ENCODE measurements around the gene CTNNBIP1. TPM values are rescaled to one million over a fixed set of nuclear protein-coding genes. Genes with fewer than 3 reads are reported as not detected.
A peak's percentile ranks its signal among the peaks of the same experiment; 100 is the strongest.

The CTNNBIP1 gene, protein sequence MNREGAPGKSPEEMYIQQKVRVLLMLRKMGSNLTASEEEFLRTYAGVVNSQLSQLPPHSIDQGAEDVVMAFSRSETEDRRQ
- total RNA-seq (2021) (14.6 and 22.0 TPM in 2 replicates), Bru-seq, nascent RNA (percentile 54 among the genes with signal in this experiment), BruChase-seq, experiment 1, labeled RNA remaining after a 2-hour chase (percentile 57 among the genes with signal in this experiment), BruChase-seq, experiment 2, labeled RNA remaining after a 6-hour chase (percentile 62 among the genes with signal in this experiment)
- long read RNA-seq, transcript CTNNBIP1-204 (5 exons, 1,206 nt), result major isoform, 22 of 36 reads
- long read RNA-seq, partial matches to known transcripts, result 2 of 36 reads
- long read RNA-seq, other reads (novel, unspliced or antisense), result 9 of 36 reads

DNA sequence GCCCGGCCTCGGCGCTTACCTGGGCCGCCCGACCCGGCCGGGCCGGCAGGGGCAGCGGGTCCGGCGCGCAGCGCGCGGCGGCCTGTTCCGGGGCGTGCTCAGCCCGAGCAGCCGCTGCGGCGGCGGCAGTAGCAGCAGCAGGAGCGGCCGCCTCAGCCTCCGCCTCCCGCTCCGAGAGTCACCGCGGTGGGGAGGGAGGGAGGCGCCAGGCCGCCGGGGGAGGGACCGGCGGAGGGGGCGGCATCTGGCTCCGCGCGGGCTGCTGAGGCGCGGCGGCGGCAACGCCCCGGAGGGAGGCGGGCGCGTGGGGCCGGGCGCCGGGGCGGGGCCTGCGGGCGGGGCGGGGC is at the start of gene CTNNBIP1:
Gene CTNNBIP1 (minus strand): TSS at position 194 of the 347 bp plus-strand sequence. CDS start 38,205 bp downstream, outside the sequence.
- CTCF ChIA-PET, result no interaction called here
- intact Hi-C loops (cut with micrococcal nuclease; ENCODE audit: unreplicated experiment), result no loop called here

DNA sequence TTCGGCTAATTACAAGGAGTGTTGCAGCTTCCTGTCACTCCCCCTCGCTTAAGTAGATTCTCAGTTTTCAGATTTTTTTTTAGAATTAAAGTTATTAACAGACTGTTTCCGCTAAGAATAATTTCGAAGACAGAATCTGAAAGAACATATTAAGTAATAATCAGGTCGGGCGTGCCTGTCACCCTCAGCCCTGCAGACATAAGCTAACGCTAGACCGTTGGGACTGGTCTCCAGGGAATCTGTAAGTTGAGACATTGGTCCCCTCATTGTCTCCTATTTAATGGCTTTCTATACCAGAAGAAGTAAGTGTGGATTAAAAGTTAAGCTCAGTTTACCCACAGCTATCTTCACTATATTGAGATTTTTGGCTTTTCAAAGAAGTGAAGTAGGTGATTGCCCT is 47.7 kb upstream of the CTNNBIP1 start:
- BruUV-seq (replicated peaks), result no TSS peak
- H3K4me3 ChIP-seq (ENCODE audit: low read depth, low read length, poor library complexity, severe bottlenecking), result peak overlapping the region; percentile 7
- peak overlapping the region; percentile 34 for H3K27ac ChIP-seq (ENCODE audit: low read depth, low read length, poor library complexity, severe bottlenecking)
- ChIA-PET CTCF (interaction anchor here (0.6 to 0.7 kb wide), 2 partner anchors 39 to 172 kb away, joined by 3 read pairs; no protein-coding TSS in a partner anchor), POLR2A (ENCODE audit: low non-redundant PET) (interaction anchor here (0.7 kb wide), 1 partner anchor 203 kb away, joined by 3 read pairs; no protein-coding TSS in a partner anchor)
- intact Hi-C loops (cut with micrococcal nuclease; ENCODE audit: unreplicated experiment), result no loop called here
- no peaks in the 10 kb centered on the region for H3K9me3 ChIP-seq (ENCODE audit: low read depth, low read length, poor library complexity, severe bottlenecking)
- H3K36me3 ChIP-seq (ENCODE audit: insufficient read depth, low read length, poor library complexity, severe bottlenecking), result no peaks in the 10 kb centered on the region
- H3K4me1 ChIP-seq (ENCODE audit: insufficient read depth, low read length, poor library complexity, severe bottlenecking), result peaks cover 24% of the 10 kb centered on the region
- H3K27me3 ChIP-seq (replicated peaks; ENCODE audit: insufficient read depth, low read depth, low read length, poor library complexity), result no peaks in the 10 kb centered on the region
- DNase-seq (ENCODE audit: low spot score), result peak; percentile 72
- TF ChIP-seq, protein P1, sequence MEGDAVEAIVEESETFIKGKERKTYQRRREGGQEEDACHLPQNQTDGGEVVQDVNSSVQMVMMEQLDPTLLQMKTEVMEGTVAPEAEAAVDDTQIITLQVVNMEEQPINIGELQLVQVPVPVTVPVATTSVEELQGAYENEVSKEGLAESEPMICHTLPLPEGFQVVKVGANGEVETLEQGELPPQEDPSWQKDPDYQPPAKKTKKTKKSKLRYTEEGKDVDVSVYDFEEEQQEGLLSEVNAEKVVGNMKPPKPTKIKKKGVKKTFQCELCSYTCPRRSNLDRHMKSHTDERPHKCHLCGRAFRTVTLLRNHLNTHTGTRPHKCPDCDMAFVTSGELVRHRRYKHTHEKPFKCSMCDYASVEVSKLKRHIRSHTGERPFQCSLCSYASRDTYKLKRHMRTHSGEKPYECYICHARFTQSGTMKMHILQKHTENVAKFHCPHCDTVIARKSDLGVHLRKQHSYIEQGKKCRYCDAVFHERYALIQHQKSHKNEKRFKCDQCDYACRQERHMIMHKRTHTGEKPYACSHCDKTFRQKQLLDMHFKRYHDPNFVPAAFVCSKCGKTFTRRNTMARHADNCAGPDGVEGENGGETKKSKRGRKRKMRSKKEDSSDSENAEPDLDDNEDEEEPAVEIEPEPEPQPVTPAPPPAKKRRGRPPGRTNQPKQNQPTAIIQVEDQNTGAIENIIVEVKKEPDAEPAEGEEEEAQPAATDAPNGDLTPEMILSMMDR (conservative IDR thresholded peaks at IDR 0.05; ENCODE audit: low read depth, low read length), result no peak
- TF ChIP-seq EZH2 (IDR thresholded peaks at IDR 0.05; ENCODE audit: borderline replicate concordance, low read depth, low read length, poor library complexity, severe bottlenecking), result no peak

More for the DNA sequence above, at the start of gene CTNNBIP1:
- no peak for DNase-seq (ENCODE audit: low spot score)
- no peaks in the 10 kb centered on the region for H3K36me3 ChIP-seq (ENCODE audit: insufficient read depth, low read length, poor library complexity, severe bottlenecking)
- peak within 1 kb of the TSS; percentile 88 for H3K27ac ChIP-seq (ENCODE audit: low read depth, low read length, poor library complexity, severe bottlenecking)
- no TSS peak for BruUV-seq (replicated peaks)
- no peak for TF ChIP-seq EZH2 (IDR thresholded peaks at IDR 0.05; ENCODE audit: borderline replicate concordance, low read depth, low read length, poor library complexity, severe bottlenecking)
- TF ChIP-seq, protein P1 (conservative IDR thresholded peaks at IDR 0.05; ENCODE audit: low read depth, low read length), result no peak
- POLR2A ChIA-PET (ENCODE audit: low non-redundant PET), result no interaction called here
- H3K9me3 ChIP-seq (ENCODE audit: low read depth, low read length, poor library complexity, severe bottlenecking), result no peaks in the 10 kb centered on the region
- H3K4me3 ChIP-seq (ENCODE audit: low read depth, low read length, poor library complexity, severe bottlenecking), result peak within 1 kb of the TSS; percentile 90
- H3K4me1 ChIP-seq (ENCODE audit: insufficient read depth, low read length, poor library complexity, severe bottlenecking), result peaks cover 7% of the 10 kb centered on the region
- no peaks in the 10 kb centered on the region for H3K27me3 ChIP-seq (replicated peaks; ENCODE audit: insufficient read depth, low read depth, low read length, poor library complexity)

DNA sequence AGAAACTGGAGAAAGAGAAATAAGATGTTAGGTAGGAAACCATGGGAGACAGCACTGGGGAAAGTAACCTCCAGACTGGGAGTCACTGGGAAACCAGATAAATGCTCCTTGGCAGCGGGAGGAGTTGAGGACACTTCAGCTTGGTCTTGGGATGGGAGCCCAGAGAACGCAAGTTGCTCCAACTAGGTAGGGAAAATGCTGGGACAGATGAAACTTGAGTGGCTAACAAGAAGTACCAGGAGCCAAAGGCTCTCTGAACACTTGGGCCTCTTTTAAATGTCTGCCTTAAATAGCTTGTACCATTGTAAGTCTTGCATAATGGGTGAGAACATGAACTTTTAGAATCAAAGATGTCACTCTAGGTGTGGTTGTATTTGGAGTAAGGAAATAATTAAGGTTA is 36.2 kb upstream of the CTNNBIP1 start:
- H3K36me3 ChIP-seq (ENCODE audit: insufficient read depth, low read length, poor library complexity, severe bottlenecking), result no peaks in the 10 kb centered on the region
- H3K4me1 ChIP-seq (ENCODE audit: insufficient read depth, low read length, poor library complexity, severe bottlenecking), result peaks cover 12% of the 10 kb centered on the region
- H3K4me3 ChIP-seq (ENCODE audit: low read depth, low read length, poor library complexity, severe bottlenecking), result no peak overlapping the region
- H3K27me3 ChIP-seq (replicated peaks; ENCODE audit: insufficient read depth, low read depth, low read length, poor library complexity), result no peaks in the 10 kb centered on the region
- TF ChIP-seq, protein P1 (conservative IDR thresholded peaks at IDR 0.05; ENCODE audit: low read depth, low read length), result no peak
- no peak for TF ChIP-seq EZH2 (IDR thresholded peaks at IDR 0.05; ENCODE audit: borderline replicate concordance, low read depth, low read length, poor library complexity, severe bottlenecking)
- ChIA-PET POLR2A (ENCODE audit: low non-redundant PET) (no interaction called here), CTCF (no interaction called here)
- no peaks in the 10 kb centered on the region for H3K9me3 ChIP-seq (ENCODE audit: low read depth, low read length, poor library complexity, severe bottlenecking)
- no peak for DNase-seq (ENCODE audit: low spot score)
- intact Hi-C loops (cut with micrococcal nuclease; ENCODE audit: unreplicated experiment), result no loop called here
- no TSS peak for BruUV-seq (replicated peaks)
- no peak overlapping the region for H3K27ac ChIP-seq (ENCODE audit: low read depth, low read length, poor library complexity, severe bottlenecking)

All from A673 (cell line).